Fibroblast of villous mesenchyme (primary cell): ENCODE data around the gene SRPK2. TPM values are rescaled to one million over a fixed set of nuclear protein-coding genes. Genes with fewer than 3 reads are reported as not detected.

Source experiments
- DNase-seq: peaks from one replicate; pipeline ENCODE4 v3.0.0-alpha.2; 2010; ENCODE audit warnings: low read depth
- H3K4me3 ChIP-seq: 2 replicates; pipeline ENCODE4 v1.5.1; 2011; ENCODE audit warnings: low read depth, mild to moderate bottlenecking, low read length
- small RNA-seq: library from RNA; depleted of rRNA; stranded (forward); fragments of <200 nt; gene quantifications from one replicate; pipeline ENCODE3, GENCODE V24; 2012
- total RNA-seq: library from RNA; depleted of rRNA; stranded (reverse); fragments of >200 nt; gene quantifications from 2 replicates; pipeline ENCODE4 v1.2.3, GENCODE V29; 2012
- TF ChIP-seq, protein P1 (sequence below): IDR thresholded peaks from 2 replicates; pipeline ENCODE4 v1.5.1; 2012; ENCODE audit warnings: low read depth, mild to moderate bottlenecking, low read length; ENCODE audit not compliant: insufficient read depth

The SRPK2 gene
- total RNA-seq, 1 donor, result 60.9 TPM

- no peak for DNase-seq
- H3K4me3 ChIP-seq, result no peak overlapping the region
- TF ChIP-seq, protein P1, sequence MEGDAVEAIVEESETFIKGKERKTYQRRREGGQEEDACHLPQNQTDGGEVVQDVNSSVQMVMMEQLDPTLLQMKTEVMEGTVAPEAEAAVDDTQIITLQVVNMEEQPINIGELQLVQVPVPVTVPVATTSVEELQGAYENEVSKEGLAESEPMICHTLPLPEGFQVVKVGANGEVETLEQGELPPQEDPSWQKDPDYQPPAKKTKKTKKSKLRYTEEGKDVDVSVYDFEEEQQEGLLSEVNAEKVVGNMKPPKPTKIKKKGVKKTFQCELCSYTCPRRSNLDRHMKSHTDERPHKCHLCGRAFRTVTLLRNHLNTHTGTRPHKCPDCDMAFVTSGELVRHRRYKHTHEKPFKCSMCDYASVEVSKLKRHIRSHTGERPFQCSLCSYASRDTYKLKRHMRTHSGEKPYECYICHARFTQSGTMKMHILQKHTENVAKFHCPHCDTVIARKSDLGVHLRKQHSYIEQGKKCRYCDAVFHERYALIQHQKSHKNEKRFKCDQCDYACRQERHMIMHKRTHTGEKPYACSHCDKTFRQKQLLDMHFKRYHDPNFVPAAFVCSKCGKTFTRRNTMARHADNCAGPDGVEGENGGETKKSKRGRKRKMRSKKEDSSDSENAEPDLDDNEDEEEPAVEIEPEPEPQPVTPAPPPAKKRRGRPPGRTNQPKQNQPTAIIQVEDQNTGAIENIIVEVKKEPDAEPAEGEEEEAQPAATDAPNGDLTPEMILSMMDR, result no peak
These were observed 301.9 kb downstream of the SRPK2 start for GRCh38 chr7:105086850-105087249.

DNA sequence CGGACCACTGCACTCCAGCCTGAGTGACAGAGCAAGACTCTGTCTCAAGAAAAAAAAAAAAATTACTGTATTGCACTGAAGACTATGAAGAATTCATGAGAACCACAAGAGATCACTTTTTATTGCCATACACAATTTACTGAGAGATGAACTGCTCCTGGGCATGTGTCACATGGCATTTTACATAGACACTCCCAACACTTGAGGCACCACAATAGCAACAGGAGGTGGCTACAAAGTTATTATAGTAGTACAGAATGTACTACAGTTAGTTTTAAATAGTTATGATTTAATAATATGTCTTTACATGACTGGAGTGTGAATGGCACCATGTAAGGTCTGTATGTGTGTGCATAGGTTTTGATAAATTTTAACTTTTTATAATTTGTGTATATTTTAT, 304.1 kb downstream of the SRPK2 start:
- DNase-seq, result peak; percentile 12
- no peak overlapping the region for H3K4me3 ChIP-seq
- TF ChIP-seq, protein P1, result no peak

DNA sequence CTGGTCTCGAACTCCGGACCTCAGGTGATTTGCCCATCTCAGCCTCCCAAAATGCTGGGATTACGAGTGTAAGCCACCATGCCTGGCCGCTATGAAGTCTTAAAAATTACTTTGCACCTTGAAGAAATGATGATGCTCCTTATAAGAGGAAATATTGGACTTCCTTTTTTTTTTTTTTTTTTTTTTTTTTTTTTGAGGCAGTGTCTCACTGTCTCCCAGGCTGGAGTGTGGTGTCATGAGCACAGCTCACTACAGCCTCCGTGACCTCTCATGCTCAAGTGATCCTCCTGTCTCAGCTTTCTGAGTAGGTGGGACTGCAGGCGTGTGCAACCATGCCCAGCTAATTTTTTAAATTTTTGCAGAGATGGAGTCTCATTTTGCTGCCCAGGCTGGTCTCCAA, 309.4 kb downstream of the SRPK2 start:
- no peak overlapping the region for H3K4me3 ChIP-seq
- no peak for DNase-seq
- TF ChIP-seq, protein P1, result no peak

DNA sequence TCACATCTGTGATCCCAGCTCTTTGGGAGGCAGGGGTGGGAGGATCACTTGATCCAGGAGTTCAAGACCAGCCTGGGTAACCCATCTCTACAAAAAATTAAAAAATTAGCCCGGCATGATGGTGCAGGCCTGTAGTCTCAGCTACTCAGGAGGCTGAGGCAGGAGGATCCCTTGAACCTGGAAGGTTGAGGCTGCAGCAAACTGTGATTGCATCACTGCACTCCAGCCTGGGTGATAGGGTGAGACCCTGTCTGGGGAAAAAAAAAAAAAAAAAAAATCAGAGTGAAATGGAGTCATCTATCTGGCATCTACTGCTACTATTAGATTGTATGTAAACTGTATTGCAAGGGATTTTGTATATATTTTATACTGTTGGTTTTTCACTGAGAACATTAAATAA, 315.6 kb downstream of the SRPK2 start:
- TF ChIP-seq, protein P1, result no peak
- DNase-seq, result no peak
- H3K4me3 ChIP-seq, result no peak overlapping the region

DNA sequence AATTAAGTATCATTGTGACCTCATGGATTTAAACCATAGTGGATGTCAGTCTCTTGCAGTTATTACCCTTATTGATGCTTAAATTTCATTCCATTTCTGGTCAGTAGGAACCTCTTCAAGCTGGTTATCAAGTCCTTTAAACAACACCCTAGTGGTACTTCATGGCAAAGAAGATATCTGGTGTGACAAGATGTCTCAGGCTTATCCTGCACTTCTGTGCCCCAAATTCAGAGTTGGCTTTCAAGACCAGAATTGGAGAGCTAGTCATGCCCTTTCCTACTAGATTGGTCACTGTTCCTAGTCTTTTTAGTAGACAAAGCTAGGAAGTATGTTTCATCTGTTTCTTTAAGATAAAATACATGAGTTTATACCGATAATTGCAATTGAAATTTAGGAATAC, 319.8 kb downstream of the SRPK2 start:
- no peak overlapping the region for H3K4me3 ChIP-seq
- TF ChIP-seq, protein P1, result no peak
- no peak for DNase-seq

DNA sequence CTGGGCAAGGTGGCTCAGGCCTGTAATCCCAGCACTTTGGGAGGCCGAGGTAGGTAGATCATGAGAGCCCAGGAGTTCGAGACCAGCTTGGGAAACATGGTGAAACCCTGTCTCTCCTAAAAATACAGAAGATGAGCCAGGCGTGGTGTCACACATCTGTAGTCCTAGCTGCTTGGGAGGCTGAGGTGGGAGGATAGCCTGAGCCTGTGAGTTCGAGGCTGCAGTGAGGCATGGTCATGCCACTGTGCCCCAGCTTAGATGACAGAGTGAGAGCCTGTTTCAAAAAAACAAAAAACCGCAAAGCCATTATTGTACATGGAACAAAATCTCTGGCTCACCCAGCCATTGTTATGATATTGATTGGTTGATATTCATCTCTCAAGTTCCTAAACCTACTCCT, 321.0 kb downstream of the SRPK2 start:
- H3K4me3 ChIP-seq, result no peak overlapping the region
- no peak for DNase-seq
- TF ChIP-seq, protein P1, result no peak

Small RNA genes within 50 kb of the gene (small RNA-seq; reads per million reads assigned to genes)
- gene AC005070.2 (not detected), gene RNU6-1322P (not detected)

Other genes with a start within 250 kb of the SRPK2 start
- 13.2 and 16.8 TPM in 2 replicates for gene PUS7, start 133.3 kb upstream of the SRPK2 start, total RNA-seq
- gene RINT1, start 143.3 kb upstream of the SRPK2 start, total RNA-seq, result 13.9 and 22.5 TPM in 2 replicates
- gene EFCAB10, start 192.6 kb upstream of the SRPK2 start, total RNA-seq, result under 0.01 TPM in 1 of 2 replicates, not detected in the other